ENCODE measurements around the gene BRD4. TPM values are rescaled to one million over a fixed set of nuclear protein-coding genes. Genes with fewer than 3 reads are reported as not detected.

BRD4 gene
- total RNA-seq, 1 donor from 2014 or later, result 143 TPM

GRCh38 chr19:15210323-15210781, 122.0 kb downstream of the BRD4 start:
- Mint-ChIP-seq H3K27ac (ENCODE audit: unreplicated experiment) (peak overlapping the region; percentile 83), H3K4me3 (ENCODE audit: unreplicated experiment) (no peak overlapping the region), H3K9me3 (ENCODE audit: unreplicated experiment) (no peaks in the 10 kb centered on the region), H3K36me3 (ENCODE audit: unreplicated experiment) (no peaks in the 10 kb centered on the region), H3K4me1 (ENCODE audit: unreplicated experiment) (peaks cover 28% of the 10 kb centered on the region), H3K27me3 (ENCODE audit: unreplicated experiment) (no peaks in the 10 kb centered on the region)
- TF ChIP-seq, protein P1, sequence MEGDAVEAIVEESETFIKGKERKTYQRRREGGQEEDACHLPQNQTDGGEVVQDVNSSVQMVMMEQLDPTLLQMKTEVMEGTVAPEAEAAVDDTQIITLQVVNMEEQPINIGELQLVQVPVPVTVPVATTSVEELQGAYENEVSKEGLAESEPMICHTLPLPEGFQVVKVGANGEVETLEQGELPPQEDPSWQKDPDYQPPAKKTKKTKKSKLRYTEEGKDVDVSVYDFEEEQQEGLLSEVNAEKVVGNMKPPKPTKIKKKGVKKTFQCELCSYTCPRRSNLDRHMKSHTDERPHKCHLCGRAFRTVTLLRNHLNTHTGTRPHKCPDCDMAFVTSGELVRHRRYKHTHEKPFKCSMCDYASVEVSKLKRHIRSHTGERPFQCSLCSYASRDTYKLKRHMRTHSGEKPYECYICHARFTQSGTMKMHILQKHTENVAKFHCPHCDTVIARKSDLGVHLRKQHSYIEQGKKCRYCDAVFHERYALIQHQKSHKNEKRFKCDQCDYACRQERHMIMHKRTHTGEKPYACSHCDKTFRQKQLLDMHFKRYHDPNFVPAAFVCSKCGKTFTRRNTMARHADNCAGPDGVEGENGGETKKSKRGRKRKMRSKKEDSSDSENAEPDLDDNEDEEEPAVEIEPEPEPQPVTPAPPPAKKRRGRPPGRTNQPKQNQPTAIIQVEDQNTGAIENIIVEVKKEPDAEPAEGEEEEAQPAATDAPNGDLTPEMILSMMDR (IDR thresholded peaks at IDR 0.05), result no peak
- DNase-seq (ENCODE audit: extremely low spot score, unreplicated experiment), result no peak

- no peak for DNase-seq (ENCODE audit: extremely low spot score, unreplicated experiment)
- TF ChIP-seq, protein P1 (IDR thresholded peaks at IDR 0.05), result no peak
- Mint-ChIP-seq H3K4me3 (ENCODE audit: unreplicated experiment) (peak overlapping the region; percentile 77), H3K27me3 (ENCODE audit: unreplicated experiment) (no peaks in the 10 kb centered on the region), H3K36me3 (ENCODE audit: unreplicated experiment) (no peaks in the 10 kb centered on the region), H3K9me3 (ENCODE audit: unreplicated experiment) (no peaks in the 10 kb centered on the region), H3K27ac (ENCODE audit: unreplicated experiment) (peak overlapping the region; percentile 52), H3K4me1 (ENCODE audit: unreplicated experiment) (peaks cover 23% of the 10 kb centered on the region)
Observed at GRCh38 chr19:15201374-15202023, 130.8 kb downstream of the BRD4 start.

- Mint-ChIP-seq H3K27me3 (ENCODE audit: unreplicated experiment) (no peaks in the 10 kb centered on the region), H3K4me1 (ENCODE audit: unreplicated experiment) (peaks cover 28% of the 10 kb centered on the region), H3K27ac (ENCODE audit: unreplicated experiment) (peak within 1 kb of the TSS; percentile 52), H3K36me3 (ENCODE audit: unreplicated experiment) (no peaks in the 10 kb centered on the region), H3K9me3 (ENCODE audit: unreplicated experiment) (no peaks in the 10 kb centered on the region), H3K4me3 (ENCODE audit: unreplicated experiment) (peak within 1 kb of the TSS; percentile 77)
- DNase-seq (ENCODE audit: extremely low spot score, unreplicated experiment), result no peak
- TF ChIP-seq, protein P1 (IDR thresholded peaks at IDR 0.05), result no peak
Observed at GRCh38 chr19:15200553-15201364, 131.6 kb downstream of the BRD4 start, which contains the start of gene NOTCH3. Gene NOTCH3 (minus strand): TSS chr19:15200995. CDS start chr19:15200905, 90 bp downstream.

- Mint-ChIP-seq H3K9me3 (ENCODE audit: unreplicated experiment) (no peaks in the 10 kb centered on the region), H3K27ac (ENCODE audit: unreplicated experiment) (peak overlapping the region; percentile 75), H3K36me3 (ENCODE audit: unreplicated experiment) (no peaks in the 10 kb centered on the region), H3K27me3 (ENCODE audit: unreplicated experiment) (no peaks in the 10 kb centered on the region), H3K4me1 (ENCODE audit: unreplicated experiment) (peaks cover 28% of the 10 kb centered on the region), H3K4me3 (ENCODE audit: unreplicated experiment) (peak overlapping the region; percentile 78)
- DNase-seq (ENCODE audit: extremely low spot score, unreplicated experiment), result no peak
- TF ChIP-seq, protein P1 (IDR thresholded peaks at IDR 0.05), result no peak
Observed at GRCh38 chr19:15199661-15200552, 132.4 kb downstream of the BRD4 start.

All from osteocyte (in vitro differentiated cells).